Epidermal melanocyte (primary cell): ENCODE measurements around the gene PGLYRP4.
"Not testable (repeated sequence)": the region's sequence is repeated elsewhere in the genome, so short reads cannot be mapped to it uniquely, and the experiment has no call there.

Source experiments
- DNase-seq: peaks from one replicate; pipeline ENCODE4 v3.0.0; 2011; ENCODE audit warnings: low spot score; ENCODE audit not compliant: insufficient read length

PGLYRP4 gene

DNA sequence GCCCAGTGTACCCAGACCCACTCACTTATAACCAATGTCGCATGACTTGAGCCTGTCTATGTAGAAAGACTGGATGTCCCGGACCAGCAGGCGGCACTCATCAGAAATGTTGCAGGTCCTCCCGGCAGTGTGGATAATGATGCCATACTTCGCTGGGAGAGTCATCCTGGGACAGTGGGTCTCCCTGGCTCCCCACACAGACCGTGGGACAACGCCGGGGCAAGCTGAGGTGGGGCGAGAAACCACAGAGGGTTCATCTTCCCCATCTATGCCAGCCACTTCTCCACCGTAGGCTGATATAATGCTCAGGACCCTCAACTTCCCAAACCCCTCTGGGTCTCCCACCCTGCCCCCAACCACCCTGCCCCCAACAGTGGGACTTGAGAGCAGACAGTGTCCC, 8.3 kb downstream of the PGLYRP4 start:
- no peak for DNase-seq

DNA sequence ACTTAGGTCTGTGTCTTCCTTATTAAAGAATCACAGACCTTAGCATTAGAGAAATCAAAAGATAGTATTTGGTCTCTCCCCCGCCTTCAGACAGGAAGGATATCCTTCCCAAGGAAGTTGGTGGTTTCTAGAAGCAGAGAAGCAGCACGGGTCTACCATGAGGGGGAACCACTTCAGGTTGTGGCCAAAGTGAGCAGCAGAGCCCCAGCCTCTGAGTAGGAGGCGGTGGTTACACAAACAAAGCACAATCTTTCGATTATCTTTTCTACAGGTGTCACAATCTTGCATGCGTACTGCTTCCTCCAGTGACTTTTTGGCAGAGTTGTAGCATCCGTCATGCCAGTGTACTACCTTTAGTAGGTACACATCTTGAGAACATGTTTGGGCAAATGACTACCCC, 8.8 kb downstream of the PGLYRP4 start:
- DNase-seq = no peak

DNA sequence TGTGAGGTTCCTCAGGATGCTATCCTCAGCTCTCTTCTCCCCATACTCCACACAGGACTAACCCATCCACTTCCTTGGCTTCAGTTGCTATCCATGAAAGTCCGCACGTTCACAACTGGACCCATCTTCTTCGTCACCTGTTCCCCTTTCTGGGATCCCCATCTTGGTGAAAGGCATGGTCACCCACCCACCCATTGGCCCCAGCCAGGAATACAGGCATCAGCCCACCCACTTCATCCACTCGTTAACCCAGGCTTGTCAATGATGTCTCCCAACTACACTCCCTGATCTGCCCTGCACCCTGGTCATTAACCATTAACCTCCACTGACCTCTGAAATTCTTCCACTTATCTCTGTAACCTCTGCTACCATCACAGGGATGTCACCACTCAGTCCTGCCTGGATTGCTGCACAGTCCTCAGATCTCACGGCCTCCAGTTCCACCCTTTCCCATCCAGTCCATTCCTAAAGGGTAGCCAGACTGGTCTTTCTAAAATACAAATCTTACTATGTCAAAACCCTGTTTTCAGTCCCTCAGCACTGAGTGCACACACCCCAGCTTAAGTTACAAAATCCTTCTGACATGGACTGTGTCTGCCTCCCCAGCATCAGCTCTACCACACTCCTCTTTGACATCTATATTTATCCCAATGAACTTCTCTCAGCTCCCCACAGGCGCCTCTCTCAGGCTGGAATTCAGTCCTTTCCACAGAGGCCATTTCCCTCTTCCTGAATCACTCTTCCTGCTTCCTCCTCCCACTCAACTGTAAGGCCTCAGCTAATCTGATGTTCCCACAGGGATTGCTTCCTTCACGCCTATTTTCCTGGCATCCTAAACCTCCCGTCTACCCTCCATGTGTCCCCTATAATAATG, 10.4 kb downstream of the PGLYRP4 start:
- no peak for DNase-seq

DNA sequence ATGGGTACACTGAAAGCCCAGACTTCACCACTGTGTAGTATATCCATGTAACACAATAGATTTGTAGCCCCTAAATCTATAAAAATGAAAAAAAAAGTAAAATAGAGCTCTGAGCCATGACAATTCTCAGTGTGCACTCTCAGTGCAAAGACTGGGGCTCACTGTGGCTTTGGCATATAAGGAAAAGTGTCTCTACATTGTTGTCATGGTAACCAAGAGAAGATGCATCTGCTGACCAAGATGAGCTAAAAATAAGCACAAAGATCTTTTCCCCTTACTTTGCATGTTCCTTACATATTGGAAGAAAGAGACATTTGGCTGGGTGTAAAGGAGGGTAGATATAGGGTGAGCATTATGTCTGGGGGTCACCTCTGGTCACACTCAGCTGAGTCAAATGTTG, 12.0 kb downstream of the PGLYRP4 start:
- no peak for DNase-seq

DNA sequence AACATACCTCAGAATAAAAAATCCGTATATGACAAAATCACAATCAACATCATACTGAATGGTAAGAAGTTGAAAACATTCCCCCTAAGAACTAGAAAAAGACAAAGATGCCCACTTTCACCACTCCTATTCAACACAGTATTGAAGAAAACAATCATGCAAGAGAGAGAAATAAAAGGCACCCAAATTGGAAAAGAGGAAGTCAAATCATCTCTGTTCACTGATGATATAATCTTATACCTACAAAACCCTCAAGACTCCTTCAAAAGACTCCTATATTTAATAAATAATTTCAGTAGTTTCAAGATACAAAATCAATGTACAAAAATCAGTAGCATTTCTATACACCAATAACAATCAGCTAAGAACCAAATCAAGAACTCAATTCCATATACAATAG, 14.7 kb downstream of the PGLYRP4 start:
- no peak for DNase-seq

GRCh38 chr1:153324912-153325311, 23.7 kb downstream of the PGLYRP4 start:
- DNase-seq = no peak

- DNase-seq = no peak
These were observed 26.1 kb downstream of the PGLYRP4 start for GRCh38 chr1:153322568-153322967.

GRCh38 chr1:153318145-153318544, 30.5 kb downstream of the PGLYRP4 start:
- not testable (repeated sequence) for DNase-seq

DNA sequence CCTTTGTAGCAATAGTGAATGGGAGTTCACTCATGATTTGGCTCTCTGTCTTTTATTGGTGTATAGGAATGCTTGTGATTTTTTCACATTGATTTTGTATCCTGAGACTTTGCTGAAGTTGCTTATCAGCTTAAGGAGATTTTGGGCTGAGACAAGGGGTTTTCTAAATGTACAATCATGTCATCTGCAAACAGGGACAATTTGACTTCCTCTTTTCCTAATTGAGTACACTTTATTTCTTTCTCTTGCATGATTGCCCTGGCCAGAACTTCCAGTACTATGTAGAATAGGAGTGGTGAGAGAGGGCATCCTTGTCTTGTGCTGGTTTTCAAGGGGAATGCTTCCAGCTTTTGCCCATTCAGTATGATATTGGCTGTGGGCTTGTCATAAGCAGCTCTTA, 32.6 kb downstream of the PGLYRP4 start:
- not testable (repeated sequence) for DNase-seq

GRCh38 chr1:153314388-153314787, 34.3 kb downstream of the PGLYRP4 start:
- not testable (repeated sequence) for DNase-seq

GRCh38 chr1:153313288-153313687, 35.4 kb downstream of the PGLYRP4 start:
- DNase-seq = no peak

- DNase-seq = no peak
These were observed 36.0 kb downstream of the PGLYRP4 start, which contains the start of gene PGLYRP3 for GRCh38 chr1:153312570-153313186. Gene PGLYRP3 (minus strand): TSS chr1:153312952. CDS start chr1:153310665, 2,287 bp downstream.

DNA sequence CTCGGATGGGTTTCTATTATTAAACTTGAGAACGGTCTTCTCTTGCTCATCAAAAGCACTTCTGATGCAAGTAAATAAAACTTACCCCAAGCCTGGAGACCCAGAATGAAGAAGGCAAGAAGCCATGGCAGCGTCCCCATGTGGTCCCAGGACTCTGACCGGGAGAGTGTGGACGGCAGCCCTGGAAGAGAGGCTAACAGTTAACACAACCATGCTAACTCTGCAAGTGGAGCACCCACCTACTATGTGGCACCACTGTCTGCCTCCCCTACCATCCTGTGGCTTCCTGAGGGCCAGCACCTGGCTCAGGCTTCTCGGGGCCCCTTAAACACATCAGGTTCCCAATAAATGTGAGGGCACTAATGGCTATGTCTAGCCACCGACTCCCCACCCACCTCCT, 38.1 kb downstream of the PGLYRP4 start:
- no peak for DNase-seq

DNA sequence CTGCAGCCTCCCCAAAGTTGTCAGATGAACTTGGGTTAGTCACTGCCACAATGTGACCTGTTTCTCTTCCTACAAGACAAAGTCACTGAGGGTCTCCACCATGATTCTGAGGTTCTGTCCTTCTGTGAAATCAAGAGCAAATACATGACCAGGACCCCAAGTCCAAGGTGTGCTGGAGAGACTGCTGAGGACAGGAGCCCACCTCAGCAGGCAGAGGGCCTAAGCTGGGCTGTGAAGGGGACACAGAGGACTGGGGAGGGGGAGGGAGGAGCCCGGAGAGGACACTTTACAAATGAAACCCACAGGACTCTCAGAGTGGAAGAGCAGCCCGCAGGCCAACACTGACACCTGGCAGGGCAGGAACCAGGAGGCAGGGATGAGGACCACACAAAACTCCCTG, 39.2 kb downstream of the PGLYRP4 start:
- no peak for DNase-seq

- no peak for DNase-seq
These were observed 40.1 kb downstream of the PGLYRP4 start for GRCh38 chr1:153308540-153308939.

GRCh38 chr1:153307221-153307600, 41.4 kb downstream of the PGLYRP4 start:
- no peak for DNase-seq

DNA sequence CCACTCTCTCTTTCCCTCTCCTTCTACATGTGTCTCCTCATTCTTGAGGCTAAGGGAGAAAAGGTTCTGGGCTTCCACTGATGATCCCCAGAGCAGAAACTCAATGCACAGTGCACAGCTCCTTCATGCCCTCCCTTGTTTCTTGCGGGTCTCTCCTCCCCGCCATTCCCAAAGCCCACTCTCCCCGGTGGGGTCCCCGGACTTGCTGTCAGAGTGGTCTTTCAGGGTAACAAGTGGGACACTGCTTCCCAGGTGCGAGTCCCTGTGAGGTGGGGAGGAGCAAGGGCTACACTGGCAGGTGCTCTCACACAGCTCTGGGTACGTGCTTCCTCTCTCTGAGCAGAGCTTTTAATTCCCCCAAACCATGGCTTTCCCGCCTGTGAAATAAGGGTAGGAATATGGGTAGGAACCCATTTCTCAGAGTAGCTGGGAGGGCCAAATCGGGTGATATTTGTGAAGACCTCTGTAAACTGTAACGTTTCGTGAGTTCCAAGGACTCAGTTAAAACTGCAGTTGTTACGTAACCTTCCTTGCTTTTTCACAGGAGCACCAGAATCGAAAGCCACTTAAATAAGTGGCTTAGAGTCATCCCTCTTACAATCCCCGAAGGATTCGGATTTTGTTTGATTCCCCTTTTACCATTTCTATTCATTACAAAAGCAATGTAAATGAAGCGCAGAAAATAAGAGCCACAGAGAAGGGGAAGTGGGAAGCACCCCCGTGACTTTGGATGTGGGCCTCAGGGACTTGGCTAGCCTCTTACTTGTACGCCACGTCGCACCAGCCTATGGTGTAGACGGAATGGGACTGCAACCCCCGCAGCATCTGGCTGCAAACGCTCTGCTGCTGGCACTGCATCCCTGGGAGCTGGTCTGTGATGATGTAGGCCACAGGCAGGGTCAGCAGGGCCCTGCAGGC, 42.1 kb downstream of the PGLYRP4 start:
- no peak for DNase-seq

- DNase-seq = no peak
These were observed 43.0 kb downstream of the PGLYRP4 start for GRCh38 chr1:153305682-153306081.

DNA sequence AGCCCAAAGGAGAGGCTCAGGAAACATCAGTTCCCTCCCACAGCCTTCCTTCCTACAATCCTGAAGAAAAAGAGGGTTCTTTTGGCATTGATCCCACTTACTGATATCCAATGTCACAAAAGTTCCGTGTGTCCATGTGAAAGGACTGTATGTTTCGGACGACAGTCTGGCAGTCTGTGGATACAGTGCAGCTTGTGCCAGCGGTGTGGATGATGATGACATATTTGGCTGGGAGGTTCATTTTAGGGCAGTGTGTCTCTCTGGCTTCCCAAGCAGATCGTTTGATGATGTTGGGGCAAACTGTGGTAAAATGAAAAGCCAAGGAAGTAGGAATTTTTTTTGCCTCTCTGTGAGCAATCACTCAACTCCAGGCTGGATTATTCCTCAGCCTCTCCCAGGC, 46.3 kb downstream of the PGLYRP4 start:
- no peak for DNase-seq

DNA sequence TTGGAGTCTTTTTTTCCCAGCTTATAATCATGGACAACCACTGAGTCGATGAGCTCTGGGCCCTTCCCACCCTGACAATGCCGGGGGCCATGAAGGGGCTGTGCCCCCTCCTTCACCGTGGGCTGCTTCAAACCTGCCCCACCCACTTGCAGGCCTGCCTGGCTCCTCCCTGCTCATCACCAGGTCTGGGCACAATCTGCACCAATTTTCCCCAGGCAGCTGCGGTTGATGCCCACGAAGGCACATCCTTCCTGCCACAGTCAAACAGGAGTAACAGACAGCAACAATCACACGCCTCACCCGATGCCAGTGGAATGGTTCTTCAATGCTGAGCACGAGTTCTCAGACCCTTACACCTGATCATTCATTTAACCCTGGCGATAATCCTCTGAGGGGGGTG, 54.8 kb downstream of the PGLYRP4 start:
- no peak for DNase-seq

- DNase-seq = no peak
These were observed 55.2 kb downstream of the PGLYRP4 start for GRCh38 chr1:153293480-153293775.
